H1 (cell line): ENCODE data around the gene ABHD1. TPM values are rescaled to one million over a fixed set of nuclear protein-coding genes. Genes with fewer than 3 reads are reported as not detected.

Experiments used
- CEBPB ChIP-seq: IDR thresholded peaks from 2 replicates; pipeline ENCODE4 v1.6.1; 2012; ENCODE audit warnings: low read depth, low read length
- CHD1 ChIP-seq: IDR thresholded peaks from 2 replicates; pipeline ENCODE4 v1.6.1; 2012; ENCODE audit warnings: low read depth, low read length, improper control_type of control experiment
- CREB1 ChIP-seq: IDR thresholded peaks from 2 replicates; pipeline ENCODE4 v1.6.1; 2012; ENCODE audit warnings: inconsistent platforms
- CTBP2 ChIP-seq: IDR thresholded peaks from 2 replicates; pipeline ENCODE4 v1.7.0; 2011; ENCODE audit warnings: borderline replicate concordance, mild to moderate bottlenecking, moderate library complexity, mixed read lengths, low read length; ENCODE audit not compliant: insufficient read depth, insufficient read length
- EZH2 ChIP-seq: fragments of 200-600 bp; sonication (generic); IDR thresholded peaks from 2 replicates; pipeline ENCODE4 v1.7.1; 2012; ENCODE audit warnings: low read depth, mild to moderate bottlenecking, moderate library complexity, low read length, inconsistent platforms; ENCODE audit not compliant: severe bottlenecking
- HDAC2 ChIP-seq, 2 experiments: fragments of 300-600 bp in 1 of 2; sonication (generic) in 1 of 2; IDR thresholded peaks; 2 replicates each; pipeline ENCODE4 v1.6.1; 2011 to 2012; ENCODE audit warnings: low read depth in 2 of 2, low read length in 2 of 2, mild to moderate bottlenecking in 2 of 2, moderate library complexity in 2 of 2, borderline replicate concordance in 1 of 2, inconsistent platforms in 1 of 2
- JUND ChIP-seq: IDR thresholded peaks from 2 replicates; pipeline ENCODE4 v1.6.1; 2011; ENCODE audit warnings: mild to moderate bottlenecking, improper control_type of control experiment, low read length
- KDM1A ChIP-seq: fragments of 200-600, 300-600 bp; sonication (generic); IDR thresholded peaks from 2 replicates; pipeline ENCODE4 v1.7.1; 2016; ENCODE audit warnings: mild to moderate bottlenecking, low read length, borderline replicate concordance
- KDM4A ChIP-seq: IDR thresholded peaks from one replicate; pipeline ENCODE4 v1.7.1; 2012; ENCODE audit warnings: low read depth, mild to moderate bottlenecking, moderate library complexity, low read length, inconsistent platforms; ENCODE audit not compliant: severe bottlenecking
- KDM5A ChIP-seq: fragments of 200-600 bp; IDR thresholded peaks from 2 replicates; pipeline ENCODE4 v1.7.1; 2012; ENCODE audit warnings: mild to moderate bottlenecking, low read length, inconsistent platforms, mixed read lengths
- RAD21 ChIP-seq, 2 experiments: IDR thresholded peaks in 1 of 2; conservative IDR thresholded peaks in 1 of 2; 2 replicates each; pipeline ENCODE4 v1.6.1; 2011; ENCODE audit warnings: low read depth in 2 of 2, low read length in 2 of 2, improper control_type of control experiment in 1 of 2, inconsistent platforms in 1 of 2, mild to moderate bottlenecking in 1 of 2, moderate library complexity in 1 of 2
- TAF1 ChIP-seq: IDR thresholded peaks from 2 replicates; pipeline ENCODE4 v1.6.1; 2011; ENCODE audit warnings: mild to moderate bottlenecking, low read depth, low read length
- YY1 ChIP-seq: IDR thresholded peaks from 2 replicates; pipeline ENCODE4 v1.6.1; 2011; ENCODE audit warnings: low read depth, mild to moderate bottlenecking, low read length
- ZNF274 ChIP-seq: IDR thresholded peaks from 2 replicates; pipeline ENCODE4 v1.7.0; 2012; ENCODE audit warnings: low read length, borderline replicate concordance; ENCODE audit errors: extremely low read depth
- polyA plus RNA-seq, 7 experiments: library from polyadenylated mRNA; depleted of rRNA in 3 of 7; stranded (reverse) in 5 of 7; unstranded in 2 of 7; fragments of >200 nt in 5 of 7; fragments of 200-250 nt in 2 of 7; gene quantifications; 1 replicate in 5 of 7; 2 replicates in 1 of 7; 4 replicates in 1 of 7; pipeline versions ENCODE4 v1.2.1 to v1.2.3, GENCODE V29; 2011 to 2013; ENCODE audit warnings: missing spikeins in 2 of 7, mixed read lengths in 2 of 7
- total RNA-seq: library from RNA; stranded (reverse); fragmentation: NEBNext Ultra II Directional; extraction: Animal tissue kit (Norgen Biotek cat#: 25700); gene quantifications from 2 replicates; pipeline ENCODE4 v1.2.1, GENCODE V29; 2021
- TF ChIP-seq, protein P1 (sequence below), 3 experiments: IDR thresholded peaks; 1 replicate in 2 of 3; 2 replicates in 1 of 3; pipeline versions ENCODE4 v1.5.1 to v1.6.1; 2011; ENCODE audit warnings: low read length in 3 of 3, mild to moderate bottlenecking in 3 of 3, inconsistent platforms in 2 of 3, low read depth in 1 of 3, moderate library complexity in 1 of 3; ENCODE audit not compliant: insufficient read depth in 1 of 3; ENCODE audit errors: control extremely low read depth in 1 of 3
- TF ChIP-seq, protein P2 (sequence below): IDR thresholded peaks from 2 replicates; pipeline ENCODE4 v1.6.1; 2012; ENCODE audit warnings: inconsistent platforms
- TF ChIP-seq, protein P3 (sequence below): IDR thresholded peaks from 2 replicates; pipeline ENCODE4 v1.6.1; 2011; ENCODE audit warnings: low read depth, mild to moderate bottlenecking, low read length; ENCODE audit not compliant: insufficient read depth
- TF ChIP-seq, protein P4 (sequence below): IDR thresholded peaks from 2 replicates; pipeline ENCODE4 v1.6.1; 2011; ENCODE audit warnings: low read length, improper control_type of control experiment

The ABHD1 gene
- total and polyA plus RNA-seq, 2 of the 8 experiments (the other 6 are each of a cell fraction or from before 2014, with no cell fraction given), result 0.20 to 1.1 TPM

DNA sequence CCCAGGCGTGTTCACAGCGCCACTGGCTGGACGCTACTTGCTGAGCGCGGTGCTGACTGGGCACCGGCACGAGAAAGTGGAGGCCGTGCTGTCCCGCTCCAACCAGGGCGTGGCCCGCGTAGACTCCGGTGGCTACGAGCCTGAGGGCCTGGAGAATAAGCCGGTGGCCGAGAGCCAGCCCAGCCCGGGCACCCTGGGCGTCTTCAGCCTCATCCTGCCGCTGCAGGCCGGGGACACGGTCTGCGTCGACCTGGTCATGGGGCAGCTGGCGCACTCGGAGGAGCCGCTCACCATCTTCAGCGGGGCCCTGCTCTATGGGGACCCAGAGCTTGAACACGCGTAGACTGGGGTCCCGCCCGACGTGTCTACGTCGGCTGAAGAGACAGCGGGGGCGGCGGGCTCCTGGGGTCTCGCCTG lies 37.9 kb upstream of the ABHD1 start (continued):
- TF ChIP-seq, protein P1, sequence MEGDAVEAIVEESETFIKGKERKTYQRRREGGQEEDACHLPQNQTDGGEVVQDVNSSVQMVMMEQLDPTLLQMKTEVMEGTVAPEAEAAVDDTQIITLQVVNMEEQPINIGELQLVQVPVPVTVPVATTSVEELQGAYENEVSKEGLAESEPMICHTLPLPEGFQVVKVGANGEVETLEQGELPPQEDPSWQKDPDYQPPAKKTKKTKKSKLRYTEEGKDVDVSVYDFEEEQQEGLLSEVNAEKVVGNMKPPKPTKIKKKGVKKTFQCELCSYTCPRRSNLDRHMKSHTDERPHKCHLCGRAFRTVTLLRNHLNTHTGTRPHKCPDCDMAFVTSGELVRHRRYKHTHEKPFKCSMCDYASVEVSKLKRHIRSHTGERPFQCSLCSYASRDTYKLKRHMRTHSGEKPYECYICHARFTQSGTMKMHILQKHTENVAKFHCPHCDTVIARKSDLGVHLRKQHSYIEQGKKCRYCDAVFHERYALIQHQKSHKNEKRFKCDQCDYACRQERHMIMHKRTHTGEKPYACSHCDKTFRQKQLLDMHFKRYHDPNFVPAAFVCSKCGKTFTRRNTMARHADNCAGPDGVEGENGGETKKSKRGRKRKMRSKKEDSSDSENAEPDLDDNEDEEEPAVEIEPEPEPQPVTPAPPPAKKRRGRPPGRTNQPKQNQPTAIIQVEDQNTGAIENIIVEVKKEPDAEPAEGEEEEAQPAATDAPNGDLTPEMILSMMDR (IDR thresholded peaks at IDR 0.05; ENCODE audit: control extremely low read depth in 1 of 3, insufficient read depth in 1 of 3, low read depth in 1 of 3, low read length in 3 of 3), result peak in 2 of 3 experiments; percentile 40 to 51; a peak in 2 of 4 replicates
- TF ChIP-seq CEBPB (no peak), CTBP2 (no peak), TAF1 (0 out of 2 replicates have a peak, but pooled peaks have one; percentile 1), RAD21 (IDR thresholded peaks at IDR 0.05 in 1 of 2, conservative IDR thresholded peaks at IDR 0.05 in 1 of 2; ENCODE audit: low read depth in 2 of 2, low read length in 2 of 2) (peak; percentile 45 to 57), JUND (no peak), YY1 (0 out of 2 replicates have a peak, but pooled peaks have one; percentile 13), KDM1A (no peak), CHD1 (no peak), CREB1 (0 out of 2 replicates have a peak, but pooled peaks have one; percentile 24), KDM4A (peak; percentile 97), EZH2 (peak; percentile 24), HDAC2 (IDR thresholded peaks at IDR 0.05; ENCODE audit: borderline replicate concordance in 1 of 2, low read depth in 2 of 2, low read length in 2 of 2) (0 out of 4 replicates have a peak, but pooled peaks of 1 of the 2 experiments have one; percentile 71), KDM5A (no peak), ZNF274 (no peak)
- TF ChIP-seq, protein P2, sequence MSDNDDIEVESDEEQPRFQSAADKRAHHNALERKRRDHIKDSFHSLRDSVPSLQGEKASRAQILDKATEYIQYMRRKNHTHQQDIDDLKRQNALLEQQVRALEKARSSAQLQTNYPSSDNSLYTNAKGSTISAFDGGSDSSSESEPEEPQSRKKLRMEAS, result peak; percentile 80
- TF ChIP-seq, protein P3, sequence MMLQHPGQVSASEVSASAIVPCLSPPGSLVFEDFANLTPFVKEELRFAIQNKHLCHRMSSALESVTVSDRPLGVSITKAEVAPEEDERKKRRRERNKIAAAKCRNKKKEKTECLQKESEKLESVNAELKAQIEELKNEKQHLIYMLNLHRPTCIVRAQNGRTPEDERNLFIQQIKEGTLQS, result no peak
- TF ChIP-seq, protein P4, sequence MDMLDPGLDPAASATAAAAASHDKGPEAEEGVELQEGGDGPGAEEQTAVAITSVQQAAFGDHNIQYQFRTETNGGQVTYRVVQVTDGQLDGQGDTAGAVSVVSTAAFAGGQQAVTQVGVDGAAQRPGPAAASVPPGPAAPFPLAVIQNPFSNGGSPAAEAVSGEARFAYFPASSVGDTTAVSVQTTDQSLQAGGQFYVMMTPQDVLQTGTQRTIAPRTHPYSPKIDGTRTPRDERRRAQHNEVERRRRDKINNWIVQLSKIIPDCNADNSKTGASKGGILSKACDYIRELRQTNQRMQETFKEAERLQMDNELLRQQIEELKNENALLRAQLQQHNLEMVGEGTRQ, result no peak
